Measurements from ENCODE around the gene NFX1. TPM values are rescaled to one million over a fixed set of nuclear protein-coding genes. Genes with fewer than 3 reads are reported as not detected.

Gene NFX1
- total RNA-seq, 1 experiment from 2014 or later = 32.6 TPM

DNA sequence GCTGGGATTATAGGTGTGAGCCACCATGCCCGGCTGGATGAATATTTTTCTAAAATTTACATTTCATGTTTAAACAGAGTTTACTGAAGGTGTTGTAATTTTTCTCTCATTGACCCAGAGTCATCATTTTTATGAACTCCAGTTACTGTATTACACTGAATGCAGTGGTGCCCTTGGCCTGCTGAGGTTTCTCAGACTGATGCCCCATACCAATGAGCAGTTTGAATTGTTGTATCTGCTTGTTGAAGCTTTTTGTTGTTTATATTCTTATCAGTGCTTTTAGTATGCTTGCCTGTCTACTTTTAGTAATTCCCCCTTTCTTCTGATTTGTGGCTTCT lies 29.9 kb downstream of the NFX1 start:
- Histone ChIP-seq H3K9me3 (no peaks in the 10 kb centered on the region), H3K27me3 (replicated peaks; ENCODE audit: control insufficient read depth, insufficient read depth, low read length) (no peaks in the 10 kb centered on the region), H3K4me3 (ENCODE audit: low read depth, low read length) (no peak overlapping the region), H3K4me1 (no peaks in the 10 kb centered on the region), H3K36me3 (ENCODE audit: control insufficient read depth, insufficient read depth, low read length) (peaks cover 3% of the 10 kb centered on the region; the same call in 1 of the 2 replicates)
- no peaks in the 10 kb centered on the region for H3K9me3 Mint-ChIP-seq (ENCODE audit: unreplicated experiment)
- ChIA-PET POLR2A (no interaction called here), CTCF (no interaction called here)
- H3K27me3 Mint-ChIP-seq (ENCODE audit: insufficient read depth, unreplicated experiment) = no peaks in the 10 kb centered on the region
- intact Hi-C loops (cut with micrococcal nuclease; ENCODE audit: unreplicated experiment) = loop anchor here (10.0 kb wide), 1 partner anchor 55 kb away; the partner anchor contains the start of genes BAG1 and CHMP5
- peaks cover 98% of the 10 kb centered on the region for H3K36me3 Mint-ChIP-seq (ENCODE audit: insufficient read depth, unreplicated experiment)
- DNase-seq = no peak
- no peak overlapping the region for H3K27ac Mint-ChIP-seq (ENCODE audit: unreplicated experiment)
- TF ChIP-seq, protein P1, sequence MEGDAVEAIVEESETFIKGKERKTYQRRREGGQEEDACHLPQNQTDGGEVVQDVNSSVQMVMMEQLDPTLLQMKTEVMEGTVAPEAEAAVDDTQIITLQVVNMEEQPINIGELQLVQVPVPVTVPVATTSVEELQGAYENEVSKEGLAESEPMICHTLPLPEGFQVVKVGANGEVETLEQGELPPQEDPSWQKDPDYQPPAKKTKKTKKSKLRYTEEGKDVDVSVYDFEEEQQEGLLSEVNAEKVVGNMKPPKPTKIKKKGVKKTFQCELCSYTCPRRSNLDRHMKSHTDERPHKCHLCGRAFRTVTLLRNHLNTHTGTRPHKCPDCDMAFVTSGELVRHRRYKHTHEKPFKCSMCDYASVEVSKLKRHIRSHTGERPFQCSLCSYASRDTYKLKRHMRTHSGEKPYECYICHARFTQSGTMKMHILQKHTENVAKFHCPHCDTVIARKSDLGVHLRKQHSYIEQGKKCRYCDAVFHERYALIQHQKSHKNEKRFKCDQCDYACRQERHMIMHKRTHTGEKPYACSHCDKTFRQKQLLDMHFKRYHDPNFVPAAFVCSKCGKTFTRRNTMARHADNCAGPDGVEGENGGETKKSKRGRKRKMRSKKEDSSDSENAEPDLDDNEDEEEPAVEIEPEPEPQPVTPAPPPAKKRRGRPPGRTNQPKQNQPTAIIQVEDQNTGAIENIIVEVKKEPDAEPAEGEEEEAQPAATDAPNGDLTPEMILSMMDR (IDR thresholded peaks at IDR 0.05; ENCODE audit: insufficient read depth in 1 of 2, low read depth in 1 of 2, low read length in 1 of 2, severe bottlenecking in 1 of 2, unreplicated experiment in 1 of 2) = no peak
- no TSS peak for BruUV-seq (replicated peaks)
- no peaks in the 10 kb centered on the region for H3K4me1 Mint-ChIP-seq (ENCODE audit: low read depth, unreplicated experiment)
- H3K4me3 Mint-ChIP-seq (ENCODE audit: unreplicated experiment) = no peak overlapping the region

DNA sequence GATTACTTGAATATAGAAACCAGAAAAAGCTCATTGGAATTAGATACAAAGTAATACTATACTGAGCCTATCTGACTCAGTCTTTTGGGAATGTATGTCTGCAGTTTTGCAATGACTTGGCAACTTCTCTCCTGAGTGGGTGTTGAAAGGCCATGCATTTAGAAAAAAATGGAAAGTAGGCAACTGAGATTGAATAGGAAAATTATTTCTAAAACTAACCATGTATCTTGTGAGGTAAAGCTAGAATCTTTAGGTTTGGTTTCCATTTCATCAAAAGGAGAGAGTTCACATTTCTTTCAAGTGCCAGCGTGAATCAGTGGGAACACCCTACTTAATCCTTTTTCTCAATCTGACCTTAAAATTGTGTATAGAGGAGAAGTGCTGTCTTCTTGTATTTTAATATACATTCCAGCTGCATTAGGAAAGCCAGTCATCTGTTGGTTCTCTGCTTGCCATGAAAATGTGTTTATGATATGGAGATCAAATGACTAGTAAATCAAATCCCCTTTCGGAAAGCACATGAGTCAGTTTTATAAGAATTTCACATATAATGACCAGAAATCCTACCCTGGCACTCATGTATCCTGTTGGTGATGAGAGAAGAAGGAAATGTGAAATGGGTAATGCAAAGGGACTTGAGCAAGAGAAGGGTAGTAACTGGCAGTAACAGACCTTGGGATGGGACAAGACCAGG lies 30.4 kb downstream of the NFX1 start:
- no peak overlapping the region for H3K4me3 ChIP-seq (ENCODE audit: low read depth, low read length)
- intact Hi-C loops (cut with micrococcal nuclease; ENCODE audit: unreplicated experiment) = loop anchor here (10.0 kb wide), 1 partner anchor 56 kb away; the partner anchor contains the start of genes BAG1 and CHMP5

DNA sequence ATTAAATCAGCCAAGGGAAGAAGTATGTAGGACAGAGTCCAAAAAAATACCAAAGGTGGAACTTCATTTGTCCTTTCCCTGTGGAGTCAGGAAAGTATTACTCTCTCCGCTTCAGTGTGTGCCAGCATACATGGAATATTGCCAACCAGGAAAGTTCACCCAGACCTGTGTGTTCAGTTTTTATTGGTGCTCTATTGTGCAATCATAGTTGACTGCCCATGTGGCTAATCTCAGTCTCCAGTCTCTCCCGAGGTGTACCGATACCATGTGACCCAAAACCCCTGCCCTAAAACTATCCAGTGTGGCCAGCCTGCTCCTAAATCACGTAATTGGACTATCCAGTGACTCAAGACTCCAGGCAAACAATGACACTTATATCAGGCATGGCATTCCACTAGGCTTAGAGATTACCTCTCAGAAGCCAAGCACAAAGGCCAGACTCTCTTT lies 38.8 kb downstream of the NFX1 start:
- Mint-ChIP-seq H3K36me3 (ENCODE audit: insufficient read depth, unreplicated experiment) (peaks cover 81% of the 10 kb centered on the region), H3K9me3 (ENCODE audit: unreplicated experiment) (no peaks in the 10 kb centered on the region), H3K4me3 (ENCODE audit: unreplicated experiment) (peak overlapping the region; percentile 14), H3K27ac (ENCODE audit: unreplicated experiment) (peak overlapping the region; percentile 53), H3K4me1 (ENCODE audit: low read depth, unreplicated experiment) (peaks cover 11% of the 10 kb centered on the region), H3K27me3 (ENCODE audit: insufficient read depth, unreplicated experiment) (no peaks in the 10 kb centered on the region)
- Histone ChIP-seq H3K4me3 (ENCODE audit: low read depth, low read length) (no peak overlapping the region), H3K27me3 (replicated peaks; ENCODE audit: control insufficient read depth, insufficient read depth, low read length) (no peaks in the 10 kb centered on the region), H3K36me3 (ENCODE audit: control insufficient read depth, insufficient read depth, low read length) (peaks cover 2% of the 10 kb centered on the region), H3K4me1 (peaks cover 12% of the 10 kb centered on the region), H3K9me3 (no peaks in the 10 kb centered on the region)
- ChIA-PET POLR2A (no interaction called here), CTCF (no interaction called here)
- peak; percentile 53 to 57 for DNase-seq
- intact Hi-C loops (cut with micrococcal nuclease; ENCODE audit: unreplicated experiment) = loop anchor here (10.0 kb wide), 1 partner anchor 64 kb away; the partner anchor contains the start of genes BAG1 and CHMP5
- no TSS peak for BruUV-seq (replicated peaks)
- TF ChIP-seq, protein P1 (IDR thresholded peaks at IDR 0.05; ENCODE audit: insufficient read depth in 1 of 2, low read depth in 1 of 2, low read length in 1 of 2, severe bottlenecking in 1 of 2, unreplicated experiment in 1 of 2) = no peak

More for the DNA sequence above, 30.4 kb downstream of the NFX1 start:
- Mint-ChIP-seq H3K27ac (ENCODE audit: unreplicated experiment) (no peak overlapping the region), H3K4me1 (ENCODE audit: low read depth, unreplicated experiment) (no peaks in the 10 kb centered on the region), H3K9me3 (ENCODE audit: unreplicated experiment) (no peaks in the 10 kb centered on the region), H3K27me3 (ENCODE audit: insufficient read depth, unreplicated experiment) (no peaks in the 10 kb centered on the region), H3K36me3 (ENCODE audit: insufficient read depth, unreplicated experiment) (peaks cover 96% of the 10 kb centered on the region), H3K4me3 (ENCODE audit: unreplicated experiment) (no peak overlapping the region)
- ChIA-PET CTCF (no interaction called here), POLR2A (no interaction called here)
- Histone ChIP-seq H3K36me3 (ENCODE audit: control insufficient read depth, insufficient read depth, low read length) (peaks cover 3% of the 10 kb centered on the region; the same call in 1 of the 2 replicates), H3K27me3 (replicated peaks; ENCODE audit: control insufficient read depth, insufficient read depth, low read length) (no peaks in the 10 kb centered on the region), H3K4me1 (no peaks in the 10 kb centered on the region), H3K9me3 (no peaks in the 10 kb centered on the region)
- no TSS peak for BruUV-seq (replicated peaks)
- TF ChIP-seq, protein P1 (IDR thresholded peaks at IDR 0.05; ENCODE audit: insufficient read depth in 1 of 2, low read depth in 1 of 2, low read length in 1 of 2, severe bottlenecking in 1 of 2, unreplicated experiment in 1 of 2) = no peak
- DNase-seq = no peak
